Activated naive CD8-positive, alpha-beta T cell (primary cell): ENCODE data around the gene DIPK1B.

Experiments
- H3K27ac Mint-ChIP-seq: one replicate; pipeline ENCODE4 v1.8.0; 2021; ENCODE audit warnings: mixed read lengths
- H3K27me3 Mint-ChIP-seq: one replicate; pipeline ENCODE4 v1.8.0; 2021; ENCODE audit warnings: mixed read lengths
- H3K36me3 Mint-ChIP-seq: one replicate; pipeline ENCODE4 v1.8.0; 2021; ENCODE audit warnings: mixed read lengths
- H3K4me1 Mint-ChIP-seq: one replicate; pipeline ENCODE4 v1.8.0; 2021; ENCODE audit warnings: low read depth, mixed read lengths
- H3K4me3 Mint-ChIP-seq: one replicate; pipeline ENCODE4 v1.8.0; 2021; ENCODE audit warnings: mild to moderate bottlenecking, mixed read lengths
- H3K9me3 Mint-ChIP-seq: one replicate; pipeline ENCODE4 v1.8.0; 2021; ENCODE audit warnings: low read depth, mixed read lengths

Gene DIPK1B

GRCh38 chr9:136670576-136671253 lies 41.7 kb upstream of the DIPK1B start:
- Mint-ChIP-seq H3K27ac (no peak overlapping the region), H3K4me1 (peaks cover 1% of the 10 kb centered on the region), H3K36me3 (no peaks in the 10 kb centered on the region), H3K27me3 (no peaks in the 10 kb centered on the region), H3K9me3 (no peaks in the 10 kb centered on the region), H3K4me3 (no peak overlapping the region)

DNA sequence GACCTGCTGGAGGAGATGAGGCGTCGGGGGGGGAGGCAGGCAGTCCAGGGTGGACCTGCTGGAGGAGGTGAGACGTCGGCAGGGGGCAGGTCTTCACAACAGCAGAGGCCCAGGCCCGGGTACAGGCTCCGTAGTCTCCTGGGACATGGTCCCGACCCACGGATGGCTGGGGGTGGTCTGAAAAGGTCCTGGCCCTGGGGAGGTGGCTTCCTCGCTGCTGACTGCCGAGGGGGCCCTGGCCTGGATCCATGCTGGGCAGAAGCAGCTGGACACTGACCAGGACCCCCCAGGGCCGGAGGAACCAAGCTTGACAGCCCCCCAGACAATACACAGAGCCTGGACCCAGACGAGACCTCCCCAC lies 41.1 kb upstream of the DIPK1B start:
- Mint-ChIP-seq H3K36me3 (no peaks in the 10 kb centered on the region), H3K27me3 (no peaks in the 10 kb centered on the region), H3K4me3 (no peak overlapping the region), H3K9me3 (no peaks in the 10 kb centered on the region), H3K4me1 (peaks cover 1% of the 10 kb centered on the region), H3K27ac (no peak overlapping the region)

GRCh38 chr9:136671646-136672430 lies 40.5 kb upstream of the DIPK1B start:
- no peaks in the 10 kb centered on the region for H3K9me3 Mint-ChIP-seq
- no peak overlapping the region for H3K4me3 Mint-ChIP-seq
- no peaks in the 10 kb centered on the region for H3K36me3 Mint-ChIP-seq
- H3K27ac Mint-ChIP-seq, result no peak overlapping the region
- no peaks in the 10 kb centered on the region for H3K27me3 Mint-ChIP-seq
- peaks cover 1% of the 10 kb centered on the region for H3K4me1 Mint-ChIP-seq

DNA sequence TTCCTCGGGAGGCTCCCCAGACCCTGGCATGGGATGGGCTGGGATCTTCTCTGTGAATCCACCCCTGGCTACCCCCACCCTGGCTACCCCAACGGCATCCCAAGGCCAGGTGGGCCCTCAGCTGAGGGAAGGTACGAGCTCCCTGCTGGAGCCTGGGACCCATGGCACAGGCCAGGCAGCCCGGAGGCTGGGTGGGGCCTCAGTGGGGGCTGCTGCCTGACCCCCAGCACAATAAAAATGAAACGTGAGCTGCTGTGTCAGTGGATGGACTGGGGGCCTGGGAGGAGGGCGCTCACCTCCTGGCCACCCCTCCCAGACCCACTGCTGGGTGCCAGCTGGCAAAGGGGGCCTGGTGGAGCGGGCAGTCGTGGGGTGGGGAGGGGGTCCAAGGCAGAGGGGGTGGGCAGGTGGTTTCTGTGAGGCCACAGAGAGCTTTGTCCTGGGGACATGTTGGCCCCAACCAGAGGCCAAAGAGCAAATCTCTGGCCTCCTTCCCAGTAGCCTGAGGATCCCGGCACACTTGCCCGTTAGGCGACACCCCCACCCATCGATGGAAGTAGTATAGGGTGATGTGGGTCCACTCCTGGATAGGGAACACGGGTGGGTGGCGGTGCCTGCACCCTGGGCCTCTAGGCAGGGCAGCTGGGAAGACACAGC lies 39.8 kb upstream of the DIPK1B start:
- Mint-ChIP-seq H3K9me3 (no peaks in the 10 kb centered on the region), H3K27me3 (no peaks in the 10 kb centered on the region), H3K4me1 (peaks cover 1% of the 10 kb centered on the region), H3K36me3 (no peaks in the 10 kb centered on the region), H3K4me3 (no peak overlapping the region), H3K27ac (no peak overlapping the region)

DNA sequence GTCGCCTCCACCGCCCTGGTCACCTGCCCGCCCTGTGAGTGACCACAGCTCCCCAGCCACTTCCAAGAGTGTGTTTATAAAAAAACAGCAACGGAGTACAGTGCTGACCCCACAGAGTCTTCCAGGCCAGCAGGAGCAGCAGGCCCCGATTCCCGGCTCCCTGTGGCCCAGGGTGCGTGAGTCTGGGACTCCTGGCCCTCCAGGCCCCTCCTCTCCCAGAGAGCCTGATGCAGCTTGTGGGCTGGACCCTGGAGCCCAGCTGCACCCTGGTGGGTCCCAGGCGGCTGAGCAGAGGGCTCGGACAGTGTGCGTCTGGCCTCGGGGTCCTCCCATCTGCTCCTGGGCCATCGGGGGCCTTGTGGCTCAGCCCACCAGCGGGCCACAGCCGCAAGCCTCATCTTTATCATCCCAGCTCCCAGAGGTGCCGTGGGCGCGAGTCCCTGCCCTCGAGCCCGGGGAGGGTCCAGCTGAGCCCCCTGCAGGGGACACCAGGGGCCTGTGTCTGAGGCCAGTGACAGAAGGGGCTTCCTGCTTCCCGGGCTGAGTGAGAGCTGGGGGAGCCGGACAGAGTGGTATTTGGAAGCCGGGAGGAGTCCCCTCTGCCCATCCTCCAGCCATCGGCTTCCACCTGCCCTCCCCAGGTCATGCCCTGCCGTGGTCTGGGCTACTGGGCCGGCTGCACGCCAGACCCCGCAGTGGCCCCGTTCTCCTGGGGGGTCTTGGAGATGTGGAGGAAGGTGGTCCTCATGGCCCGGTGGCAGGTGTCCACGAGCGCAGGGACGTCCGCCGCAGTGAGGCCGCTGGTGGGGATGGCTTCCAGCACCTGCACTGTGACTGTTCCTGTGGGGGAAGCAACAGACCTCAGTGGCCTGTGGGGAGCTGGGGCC lies 39.0 kb upstream of the DIPK1B start:
- no peak overlapping the region for H3K27ac Mint-ChIP-seq
- no peak overlapping the region for H3K4me3 Mint-ChIP-seq
- H3K9me3 Mint-ChIP-seq, result no peaks in the 10 kb centered on the region
- H3K36me3 Mint-ChIP-seq, result no peaks in the 10 kb centered on the region
- no peaks in the 10 kb centered on the region for H3K27me3 Mint-ChIP-seq
- peaks cover 1% of the 10 kb centered on the region for H3K4me1 Mint-ChIP-seq

DNA sequence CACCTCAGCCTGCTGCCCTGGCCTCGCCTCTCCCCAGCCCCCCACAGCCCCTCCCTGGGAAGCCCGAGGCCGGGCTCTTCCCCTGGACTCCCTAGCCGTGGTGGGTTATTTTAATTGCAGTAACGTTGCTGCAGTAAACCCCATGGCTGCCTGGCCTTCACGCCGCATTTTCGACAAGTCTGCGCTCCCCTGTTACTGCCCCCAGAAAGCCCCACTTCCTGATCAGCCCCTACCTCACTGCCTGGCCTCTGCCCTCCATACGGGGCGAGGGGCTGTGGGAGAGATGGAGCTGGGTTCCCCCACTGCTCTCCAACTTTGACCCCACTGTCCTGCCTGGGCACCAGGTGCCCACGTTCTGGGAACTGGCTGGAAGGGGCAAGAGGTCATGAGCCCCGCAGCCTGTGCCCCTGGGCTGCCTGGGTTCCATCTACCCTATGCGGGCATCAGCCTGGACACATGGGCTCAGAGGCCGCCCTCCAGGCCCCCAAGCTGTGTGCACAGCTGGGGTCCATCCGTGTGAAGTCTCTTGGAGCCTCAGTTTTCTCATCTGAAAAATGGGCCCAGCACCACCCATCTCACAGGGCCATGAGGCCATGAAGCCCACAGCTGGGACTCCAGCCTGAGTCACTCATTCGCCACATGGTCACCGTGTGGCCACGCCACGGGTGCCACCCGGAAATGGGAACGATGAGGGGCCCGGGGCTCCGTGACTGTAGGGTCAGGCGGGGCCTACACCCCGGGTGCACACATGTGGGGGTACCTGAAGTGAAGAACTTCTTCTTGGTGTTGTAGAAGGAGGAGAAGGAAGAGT lies 38.2 kb upstream of the DIPK1B start:
- H3K9me3 Mint-ChIP-seq, result no peaks in the 10 kb centered on the region
- H3K27ac Mint-ChIP-seq, result no peak overlapping the region
- no peaks in the 10 kb centered on the region for H3K27me3 Mint-ChIP-seq
- H3K4me1 Mint-ChIP-seq, result no peaks in the 10 kb centered on the region
- no peaks in the 10 kb centered on the region for H3K36me3 Mint-ChIP-seq
- no peak overlapping the region for H3K4me3 Mint-ChIP-seq

DNA sequence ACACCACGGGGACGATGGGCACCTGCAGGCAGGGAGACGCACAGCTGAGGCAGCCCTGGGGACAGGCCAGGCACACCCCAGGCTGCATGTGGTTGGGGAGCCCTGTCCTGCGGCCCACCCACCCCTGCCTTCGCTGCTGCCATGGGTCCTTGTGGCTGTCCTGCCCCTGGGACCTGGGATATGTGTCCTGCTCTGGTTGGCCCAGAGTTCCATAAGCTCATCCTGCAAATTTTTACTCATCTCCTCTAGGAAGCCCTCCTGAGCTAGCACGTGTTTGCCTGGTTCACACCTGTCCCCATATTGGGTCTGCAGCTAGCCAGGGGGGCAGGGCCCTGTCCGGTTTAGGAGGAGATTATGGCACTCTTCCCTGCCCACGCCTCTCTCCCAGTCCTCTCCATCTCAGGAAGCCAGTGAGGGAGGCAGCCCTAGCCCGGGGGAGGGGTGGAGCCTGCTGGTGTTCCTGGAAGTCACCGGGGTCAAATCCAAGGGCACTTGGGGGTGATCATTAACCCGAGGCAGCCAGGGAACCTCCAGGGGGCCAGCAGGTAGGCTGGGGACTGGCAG lies 37.5 kb upstream of the DIPK1B start:
- Mint-ChIP-seq H3K9me3 (no peaks in the 10 kb centered on the region), H3K4me3 (no peak overlapping the region), H3K27me3 (no peaks in the 10 kb centered on the region), H3K36me3 (no peaks in the 10 kb centered on the region), H3K27ac (no peak overlapping the region), H3K4me1 (no peaks in the 10 kb centered on the region)

GRCh38 chr9:136675477-136676296 lies 36.7 kb upstream of the DIPK1B start:
- Mint-ChIP-seq H3K9me3 (no peaks in the 10 kb centered on the region), H3K27ac (no peak overlapping the region), H3K36me3 (no peaks in the 10 kb centered on the region), H3K4me1 (no peaks in the 10 kb centered on the region), H3K27me3 (no peaks in the 10 kb centered on the region), H3K4me3 (no peak overlapping the region)

DNA sequence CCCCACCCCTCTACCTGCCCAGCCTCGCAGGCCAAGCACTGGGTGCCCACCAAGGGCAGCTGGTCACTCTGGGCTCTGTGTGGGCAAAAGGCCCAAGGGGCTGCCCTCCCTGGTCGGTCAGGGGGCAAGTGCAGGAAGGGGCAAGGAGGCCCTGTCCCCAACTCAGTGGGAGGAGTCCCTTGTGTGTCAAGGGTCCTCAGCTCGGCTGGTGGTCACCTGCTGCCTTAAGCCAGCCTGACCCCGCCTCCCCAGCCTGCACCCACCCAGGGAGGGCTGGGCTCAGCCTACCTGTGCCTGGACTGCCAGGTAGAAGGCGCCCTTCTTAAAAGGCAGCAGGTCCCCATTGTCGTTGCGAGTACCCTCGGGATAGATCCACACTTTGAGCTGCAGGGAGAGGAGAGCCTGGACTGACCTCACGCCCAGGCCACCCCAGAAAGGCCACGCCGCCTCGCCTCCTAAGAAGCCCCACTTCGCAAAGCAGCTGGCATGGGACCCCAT lies 36.0 kb upstream of the DIPK1B start:
- H3K27ac Mint-ChIP-seq, result no peak overlapping the region
- no peak overlapping the region for H3K4me3 Mint-ChIP-seq
- no peaks in the 10 kb centered on the region for H3K9me3 Mint-ChIP-seq

GRCh38 chr9:136676920-136677686 lies 35.3 kb upstream of the DIPK1B start:
- Mint-ChIP-seq H3K4me1 (no peaks in the 10 kb centered on the region), H3K27me3 (no peaks in the 10 kb centered on the region), H3K36me3 (no peaks in the 10 kb centered on the region), H3K9me3 (no peaks in the 10 kb centered on the region), H3K27ac (no peak overlapping the region), H3K4me3 (no peak overlapping the region)

More for the DNA sequence above, 36.0 kb upstream of the DIPK1B start:
- H3K36me3 Mint-ChIP-seq, result no peaks in the 10 kb centered on the region
- H3K4me1 Mint-ChIP-seq, result no peaks in the 10 kb centered on the region
- no peaks in the 10 kb centered on the region for H3K27me3 Mint-ChIP-seq

- Mint-ChIP-seq H3K36me3 (no peaks in the 10 kb centered on the region), H3K4me3 (no peak overlapping the region), H3K27ac (no peak overlapping the region), H3K27me3 (no peaks in the 10 kb centered on the region), H3K9me3 (no peaks in the 10 kb centered on the region), H3K4me1 (no peaks in the 10 kb centered on the region)
Observed at GRCh38 chr9:136678034-136678433, 34.3 kb upstream of the DIPK1B start.

DNA sequence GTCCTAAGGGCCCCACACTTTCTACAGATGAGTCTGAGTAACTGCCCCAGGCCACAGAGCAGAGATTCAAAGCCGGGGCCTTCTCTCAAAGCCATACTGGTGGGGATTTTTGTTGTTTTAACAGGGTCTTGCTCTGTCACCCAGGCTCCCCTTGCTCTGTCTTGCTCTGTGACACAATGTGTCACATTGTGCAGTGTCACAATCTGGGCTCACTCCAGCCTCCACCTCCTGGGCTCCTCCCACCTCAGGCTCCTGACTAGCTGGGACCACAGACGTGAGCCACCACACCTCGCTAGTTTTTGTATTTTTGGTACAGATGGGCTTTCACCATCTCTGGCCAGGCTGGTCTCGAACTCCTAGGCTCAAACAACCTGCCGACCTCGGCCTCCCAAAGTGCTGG lies 33.7 kb upstream of the DIPK1B start:
- H3K4me3 Mint-ChIP-seq, result no peak overlapping the region

More for the DNA sequence above, 33.7 kb upstream of the DIPK1B start:
- no peaks in the 10 kb centered on the region for H3K27me3 Mint-ChIP-seq
- no peaks in the 10 kb centered on the region for H3K4me1 Mint-ChIP-seq
- H3K27ac Mint-ChIP-seq, result no peak overlapping the region
- H3K36me3 Mint-ChIP-seq, result no peaks in the 10 kb centered on the region
- no peaks in the 10 kb centered on the region for H3K9me3 Mint-ChIP-seq
